RCC 7860 (cell line): ENCODE measurements around the gene AAK1.
A peak's percentile ranks its signal among the peaks of the same experiment; 100 is the strongest.

Experiments used
- DNase-seq: peaks from one replicate; pipeline ENCODE4 v3.0.0-alpha.2; 2015; ENCODE audit warnings: low spot score
- FAIRE-seq: peaks from 2 replicates; lab custom pipeline; 2012; peaks lifted over from hg19 to GRCh38; lab: Jason Lieb, UNC

Gene AAK1

GRCh38 chr2:69501301-69501700 lies 142.2 kb downstream of the AAK1 start:
- no peak for FAIRE-seq
- DNase-seq = no peak

- FAIRE-seq = no peak
- DNase-seq = no peak
These were observed 143.6 kb downstream of the AAK1 start for GRCh38 chr2:69499966-69500365.

- FAIRE-seq = no peak
- no peak for DNase-seq
These were observed 144.3 kb downstream of the AAK1 start for GRCh38 chr2:69499242-69499641.

- FAIRE-seq = no peak
- DNase-seq = no peak
These were observed 147.7 kb downstream of the AAK1 start for GRCh38 chr2:69495861-69496260.

GRCh38 chr2:69495008-69495407 lies 148.5 kb downstream of the AAK1 start:
- no peak for FAIRE-seq
- no peak for DNase-seq

- no peak for DNase-seq
- FAIRE-seq = no peak
These were observed 149.4 kb downstream of the AAK1 start for GRCh38 chr2:69494126-69494525.

GRCh38 chr2:69493268-69493667 lies 150.3 kb downstream of the AAK1 start:
- FAIRE-seq (no peak), DNase-seq (no peak)

- no peak for FAIRE-seq
- DNase-seq = no peak
These were observed 151.7 kb downstream of the AAK1 start for GRCh38 chr2:69491864-69492263.

- no peak for FAIRE-seq
These were observed 153.1 kb downstream of the AAK1 start for GRCh38 chr2:69490486-69490885.

GRCh38 chr2:69489793-69490192 lies 153.7 kb downstream of the AAK1 start:
- no peak for DNase-seq
- FAIRE-seq = no peak

More at GRCh38 chr2:69490486-69490885, 153.1 kb downstream of the AAK1 start:
- DNase-seq = no peak

- FAIRE-seq = peak; percentile 91
- peak; percentile 68 for DNase-seq
These were observed 159.8 kb downstream of the AAK1 start for GRCh38 chr2:69483696-69484095.

- FAIRE-seq (no peak), DNase-seq (no peak)
These were observed 160.5 kb downstream of the AAK1 start for GRCh38 chr2:69483024-69483423.

GRCh38 chr2:69482471-69482870 lies 161.1 kb downstream of the AAK1 start:
- FAIRE-seq (peak; percentile 7), DNase-seq (peak; percentile 54)

- DNase-seq = no peak
- FAIRE-seq = no peak
These were observed 162.1 kb downstream of the AAK1 start for GRCh38 chr2:69481421-69481820.

GRCh38 chr2:69477627-69478026 lies 165.9 kb downstream of the AAK1 start:
- FAIRE-seq = no peak
- DNase-seq = no peak

- DNase-seq (no peak), FAIRE-seq (no peak)
These were observed 168.9 kb downstream of the AAK1 start for GRCh38 chr2:69474688-69475087.

- DNase-seq = no peak
- no peak for FAIRE-seq
These were observed 171.7 kb downstream of the AAK1 start for GRCh38 chr2:69471793-69472192.

- FAIRE-seq = no peak
These were observed 172.6 kb downstream of the AAK1 start for GRCh38 chr2:69470911-69471310.

GRCh38 chr2:69469784-69470183 lies 173.8 kb downstream of the AAK1 start:
- no peak for DNase-seq
- FAIRE-seq = no peak

More at GRCh38 chr2:69470911-69471310, 172.6 kb downstream of the AAK1 start:
- DNase-seq = no peak

GRCh38 chr2:69469375-69469774 lies 174.2 kb downstream of the AAK1 start:
- FAIRE-seq (no peak), DNase-seq (no peak)

GRCh38 chr2:69466728-69467127 lies 176.8 kb downstream of the AAK1 start:
- DNase-seq = no peak
- FAIRE-seq = no peak

- DNase-seq (no peak), FAIRE-seq (no peak)
These were observed 177.8 kb downstream of the AAK1 start for GRCh38 chr2:69465513-69466456.

GRCh38 chr2:69464575-69464974 lies 179.0 kb downstream of the AAK1 start:
- FAIRE-seq = no peak
- DNase-seq = no peak
